GM18951 (cell line): ENCODE measurements around the gene PCSK7.
"Not testable (repeated sequence)": the region's sequence is repeated elsewhere in the genome, so short reads cannot be mapped to it uniquely, and the experiment has no call there.

Experiments
- POLR2A ChIP-seq: IDR thresholded peaks from 4 replicates; pipeline ENCODE4 v1.6.1; 2011; ENCODE audit warnings: mild to moderate bottlenecking; ENCODE audit not compliant: insufficient read length, insufficient read depth; ENCODE audit errors: extremely low read depth
- in situ Hi-C: fragments of 300-500 bp; cut with MboI; formaldehyde crosslinking; loops from one replicate; pipeline ENCODE4 v1.12.0; 2022; ENCODE audit warnings: low sequenced_read_pairs, mixed read lengths, inconsistent platforms; ENCODE audit not compliant: unreplicated experiment

Gene PCSK7, protein sequence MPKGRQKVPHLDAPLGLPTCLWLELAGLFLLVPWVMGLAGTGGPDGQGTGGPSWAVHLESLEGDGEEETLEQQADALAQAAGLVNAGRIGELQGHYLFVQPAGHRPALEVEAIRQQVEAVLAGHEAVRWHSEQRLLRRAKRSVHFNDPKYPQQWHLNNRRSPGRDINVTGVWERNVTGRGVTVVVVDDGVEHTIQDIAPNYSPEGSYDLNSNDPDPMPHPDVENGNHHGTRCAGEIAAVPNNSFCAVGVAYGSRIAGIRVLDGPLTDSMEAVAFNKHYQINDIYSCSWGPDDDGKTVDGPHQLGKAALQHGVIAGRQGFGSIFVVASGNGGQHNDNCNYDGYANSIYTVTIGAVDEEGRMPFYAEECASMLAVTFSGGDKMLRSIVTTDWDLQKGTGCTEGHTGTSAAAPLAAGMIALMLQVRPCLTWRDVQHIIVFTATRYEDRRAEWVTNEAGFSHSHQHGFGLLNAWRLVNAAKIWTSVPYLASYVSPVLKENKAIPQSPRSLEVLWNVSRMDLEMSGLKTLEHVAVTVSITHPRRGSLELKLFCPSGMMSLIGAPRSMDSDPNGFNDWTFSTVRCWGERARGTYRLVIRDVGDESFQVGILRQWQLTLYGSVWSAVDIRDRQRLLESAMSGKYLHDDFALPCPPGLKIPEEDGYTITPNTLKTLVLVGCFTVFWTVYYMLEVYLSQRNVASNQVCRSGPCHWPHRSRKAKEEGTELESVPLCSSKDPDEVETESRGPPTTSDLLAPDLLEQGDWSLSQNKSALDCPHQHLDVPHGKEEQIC

DNA sequence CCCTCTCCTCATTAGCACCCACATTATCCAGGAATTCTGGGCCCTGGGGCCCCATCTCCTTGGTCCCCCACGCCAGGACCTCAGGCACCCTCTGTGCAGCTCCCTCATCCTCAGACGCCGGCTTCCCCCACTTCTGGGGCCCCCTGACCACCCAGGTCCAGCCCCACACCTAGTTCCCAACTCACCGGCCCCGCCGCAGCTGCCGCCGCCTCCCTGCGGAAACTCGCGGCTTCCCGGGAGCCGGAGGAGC is at the start of gene PCSK7:
PCSK7 (minus strand) TSS at position 232 of the 250 bp plus-strand sequence. CDS start 2,229 bp downstream, outside the sequence.
- in situ Hi-C loops, result no loop called here
- TF ChIP-seq POLR2A, result no peak

DNA sequence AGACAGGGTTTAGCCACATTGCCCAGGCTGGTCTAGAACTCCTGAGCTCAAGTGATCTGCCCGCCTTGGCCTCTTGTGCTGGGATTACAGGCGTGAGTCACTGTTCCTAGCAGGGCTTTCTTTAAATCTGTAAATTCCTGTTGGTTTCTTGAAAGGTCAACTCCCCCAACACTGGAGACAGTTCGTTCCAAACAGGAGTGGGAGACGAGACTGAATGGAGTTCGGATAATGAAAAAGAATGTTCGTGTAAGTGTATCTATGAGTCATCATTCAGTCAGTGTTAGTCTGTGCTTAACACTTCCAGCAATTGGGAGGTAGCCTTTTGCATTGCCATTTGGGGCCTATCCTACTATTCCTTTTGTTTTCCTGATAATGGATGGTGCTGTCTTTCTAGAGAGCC is 49.3 kb upstream of the PCSK7 start:
- no peak for TF ChIP-seq POLR2A
- in situ Hi-C loops, result no loop called here

DNA sequence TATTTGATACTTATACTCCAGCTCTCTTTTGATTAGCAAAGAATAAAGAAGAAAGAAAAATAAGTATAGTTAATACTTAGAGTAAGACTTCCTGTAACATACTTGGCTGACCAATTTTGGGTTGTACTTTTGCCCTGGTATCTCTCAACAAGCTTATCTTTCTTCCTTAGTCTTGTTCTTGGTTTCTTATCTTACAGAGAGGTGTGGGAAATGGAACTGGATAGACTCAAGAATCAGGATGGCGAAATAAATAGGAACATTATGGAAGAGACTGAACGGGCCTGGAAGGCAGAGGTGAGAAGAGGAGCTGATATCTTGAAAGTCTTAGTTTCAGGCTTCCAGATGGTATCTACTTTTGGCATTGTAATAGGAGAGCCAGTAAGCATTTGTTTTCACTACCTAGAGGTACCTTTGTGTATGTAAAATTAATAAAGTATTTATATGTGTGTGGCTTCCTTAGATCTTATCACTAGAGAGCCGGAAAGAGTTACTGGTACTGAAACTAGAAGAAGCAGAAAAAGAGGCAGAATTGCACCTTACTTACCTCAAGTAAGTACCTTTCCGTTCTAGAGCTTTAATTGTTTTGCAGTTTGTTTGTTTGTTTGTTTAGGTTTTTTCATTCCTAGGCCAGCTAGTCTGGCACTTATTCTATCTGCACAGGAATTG is 48.0 kb upstream of the PCSK7 start:
- TF ChIP-seq POLR2A, result no peak
- in situ Hi-C loops, result no loop called here

DNA sequence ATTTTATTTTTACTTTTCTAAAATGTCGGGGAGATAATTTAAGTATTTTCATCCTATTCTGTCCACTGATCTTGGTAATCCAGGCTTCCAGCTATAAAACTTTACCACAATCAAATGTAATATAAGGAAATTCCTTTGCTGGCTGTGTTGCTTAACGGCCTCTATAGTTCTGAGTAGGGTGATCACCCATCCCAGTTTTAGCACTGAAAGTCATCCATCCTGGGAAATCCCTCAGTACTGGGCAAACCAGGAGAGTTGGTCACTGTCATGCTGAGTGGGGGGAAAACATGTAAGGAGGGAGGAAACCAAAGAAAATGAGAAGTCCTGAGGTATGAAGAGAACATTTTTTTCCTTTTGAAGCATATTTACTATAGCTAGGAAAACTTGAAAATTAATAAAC is 46.5 kb upstream of the PCSK7 start:
- in situ Hi-C loops, result no loop called here
- TF ChIP-seq POLR2A, result no peak

DNA sequence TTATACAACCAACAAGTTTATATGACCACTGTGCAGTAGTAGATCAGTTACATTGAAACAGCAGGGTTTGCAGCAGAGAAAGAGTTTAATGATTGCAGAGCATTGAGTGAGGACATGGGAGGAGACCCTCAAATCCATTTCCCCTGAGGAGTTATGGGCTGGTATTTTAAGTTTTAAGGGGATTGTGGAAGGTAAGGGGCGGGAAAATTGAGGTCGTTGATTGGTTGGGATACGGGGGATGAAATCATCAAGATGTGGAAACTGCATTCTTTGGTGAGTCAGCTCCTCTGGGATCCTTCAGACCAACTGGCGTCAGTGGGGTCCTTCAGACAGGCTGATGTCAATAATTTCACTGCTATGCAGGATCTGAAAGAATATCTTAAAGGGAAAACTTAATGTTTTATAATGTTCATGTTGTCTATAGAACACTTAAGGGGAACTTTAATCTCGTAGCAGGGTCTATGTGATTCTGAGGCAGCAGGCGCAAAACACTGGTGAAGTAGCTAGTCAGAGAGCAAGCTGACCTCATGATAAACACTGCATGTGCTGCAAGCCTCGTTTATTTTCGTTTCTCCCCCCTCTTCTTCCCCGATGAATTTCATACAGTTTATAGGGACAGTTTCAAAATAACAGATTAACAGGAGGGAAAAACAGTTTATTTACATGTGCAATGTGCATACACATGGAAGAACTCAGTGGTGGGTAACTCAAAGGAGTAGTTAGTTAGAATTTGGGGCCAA is 41.8 kb upstream of the PCSK7 start:
- in situ Hi-C loops, result no loop called here
- TF ChIP-seq POLR2A, result no peak

DNA sequence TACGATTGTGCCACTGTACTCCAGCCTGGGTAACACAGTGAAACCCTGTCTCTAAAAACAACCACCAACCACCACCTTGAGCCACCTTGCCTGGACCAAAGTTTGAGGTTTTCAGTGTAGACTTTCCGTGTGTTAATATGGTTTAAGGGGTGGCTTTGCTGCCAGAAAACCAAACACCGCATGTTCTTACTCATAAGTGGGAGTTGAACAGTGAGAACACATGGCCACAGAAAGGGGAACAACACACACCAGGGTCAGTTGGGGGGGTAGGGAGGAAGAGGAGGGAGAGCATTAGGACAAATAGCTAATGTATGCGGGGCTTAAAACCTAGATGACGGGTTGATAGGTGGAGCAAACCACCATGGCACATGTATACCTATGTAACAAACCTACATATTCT is 40.3 kb upstream of the PCSK7 start:
- in situ Hi-C loops, result not testable (repeated sequence)

DNA sequence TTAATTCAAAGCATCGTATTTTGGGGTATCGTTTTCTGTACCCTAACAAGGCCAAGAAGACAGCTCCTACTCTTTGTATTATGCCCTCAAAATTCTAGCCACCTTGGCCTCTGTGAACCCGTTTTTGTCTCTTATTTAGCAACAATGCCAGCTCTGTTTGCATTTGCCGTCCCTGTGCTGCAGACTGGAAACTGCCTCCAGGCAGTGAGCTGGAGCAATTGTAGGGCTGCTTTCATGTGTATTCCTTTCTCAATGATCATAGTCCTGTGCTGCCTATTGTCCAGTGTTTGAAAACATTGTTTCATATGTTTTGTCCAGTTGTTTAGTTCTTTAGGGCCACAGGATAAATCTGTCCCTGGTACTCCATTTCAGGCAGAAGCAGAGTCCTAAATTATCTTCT is 39.3 kb upstream of the PCSK7 start:
- in situ Hi-C loops, result no loop called here
- no peak for TF ChIP-seq POLR2A

DNA sequence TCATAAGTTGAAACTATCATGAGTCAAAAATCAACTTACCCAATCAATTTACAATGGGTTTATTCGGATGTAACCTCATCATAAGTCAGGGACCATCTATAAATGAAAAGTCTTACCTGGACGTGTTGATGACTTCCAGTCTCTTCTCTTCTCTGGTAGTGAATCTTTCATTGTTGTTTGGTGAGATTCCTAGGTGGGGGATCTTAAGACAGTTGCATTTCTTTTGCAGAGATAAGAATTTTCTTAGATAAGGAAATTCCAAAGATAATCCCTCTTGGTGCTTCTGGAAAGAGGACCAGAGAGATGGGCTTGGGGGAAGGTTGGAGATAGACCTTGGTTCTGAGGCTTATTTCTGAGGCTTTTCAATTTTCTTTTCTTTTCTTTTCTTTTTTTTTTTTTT is 38.0 kb upstream of the PCSK7 start:
- in situ Hi-C loops, result no loop called here
- no peak for TF ChIP-seq POLR2A

DNA sequence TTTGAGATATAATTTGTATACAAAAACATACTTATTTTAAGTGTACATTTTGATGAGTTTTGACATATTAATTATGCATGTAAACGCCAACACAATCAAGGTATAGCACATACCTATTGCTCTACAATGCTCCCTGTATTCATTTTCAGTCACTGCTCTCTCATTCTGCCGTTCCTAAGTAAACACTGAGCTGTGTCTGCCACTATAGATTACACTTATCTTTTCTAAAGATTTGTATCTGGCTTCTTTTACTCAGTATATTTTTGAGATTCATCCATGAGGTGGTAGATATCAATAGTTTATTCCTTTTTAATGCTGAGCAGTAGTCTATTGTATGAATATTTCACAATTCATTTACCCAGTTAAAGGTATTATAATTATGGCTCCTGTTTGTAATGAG is 33.9 kb upstream of the PCSK7 start:
- in situ Hi-C loops, result no loop called here
- TF ChIP-seq POLR2A, result no peak

DNA sequence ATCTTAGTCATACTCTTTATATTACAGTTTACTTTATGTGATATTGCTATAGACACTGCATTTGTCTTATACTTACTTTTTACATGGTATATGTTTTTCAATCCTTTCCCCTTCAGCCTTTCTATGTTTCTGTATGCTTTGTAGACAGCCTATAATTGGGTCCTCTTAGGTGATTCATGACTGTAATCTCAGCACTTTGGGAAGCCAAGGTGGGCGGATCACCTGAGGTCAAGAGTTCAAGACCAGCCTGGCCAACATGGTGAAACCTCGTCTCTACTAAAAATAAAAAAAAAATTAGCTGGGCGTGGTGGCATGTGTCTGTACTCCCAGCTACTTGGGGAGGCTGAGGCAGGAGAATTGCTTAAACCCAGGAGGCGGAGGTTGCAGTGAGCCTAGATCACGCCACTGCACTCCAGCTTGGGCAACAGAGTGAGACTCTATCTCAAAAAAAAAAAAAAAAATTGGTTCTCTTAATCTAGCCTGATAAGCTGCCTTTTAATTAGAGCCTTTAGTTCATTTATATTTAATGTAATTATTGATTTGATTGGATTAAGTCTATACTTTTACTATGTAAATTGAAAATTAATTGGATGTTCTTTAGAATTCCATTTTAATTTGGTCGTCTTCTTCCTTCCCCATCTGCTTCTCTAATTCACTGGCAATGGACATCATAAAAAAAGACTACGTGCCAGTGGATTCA is 32.9 kb upstream of the PCSK7 start:
- in situ Hi-C loops, result not testable (repeated sequence)

DNA sequence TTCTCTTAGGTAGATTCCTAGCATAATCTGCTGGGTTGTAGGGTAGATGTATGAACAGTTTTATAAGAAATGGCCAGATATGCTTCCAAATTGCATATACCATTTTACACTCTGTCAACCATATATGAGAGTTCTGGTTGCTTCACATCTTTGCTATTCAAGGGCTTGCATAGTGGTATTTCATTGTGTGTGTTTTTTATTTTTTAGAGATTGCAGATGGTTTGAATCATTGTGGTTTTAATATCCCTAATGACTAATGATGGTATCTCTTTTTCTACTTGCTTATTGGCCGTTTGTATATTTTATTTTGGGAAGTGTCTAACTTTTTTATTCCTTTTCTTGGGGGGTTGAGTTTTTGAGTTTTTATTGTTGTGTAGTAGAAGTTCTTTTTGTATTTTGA is 27.5 kb upstream of the PCSK7 start:
- no peak for TF ChIP-seq POLR2A
- in situ Hi-C loops, result no loop called here

DNA sequence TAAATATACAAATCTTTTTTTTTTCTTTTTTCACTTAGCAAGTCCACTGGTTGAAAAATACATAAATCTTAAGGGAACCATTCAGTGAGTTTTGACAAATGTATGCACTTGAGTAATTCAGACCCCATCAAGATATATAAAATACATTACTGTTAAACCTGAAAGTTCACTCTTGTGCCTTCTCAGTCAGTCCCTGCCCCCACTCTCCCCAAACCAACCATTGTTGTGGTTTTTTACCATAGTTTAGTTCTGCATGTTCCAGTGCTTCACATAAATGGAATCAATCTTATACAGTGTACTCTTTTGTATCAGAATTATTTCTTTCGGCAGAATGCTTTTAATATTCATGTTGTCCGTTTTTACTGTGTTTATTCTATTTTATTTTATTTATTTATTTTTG is 26.7 kb upstream of the PCSK7 start:
- no peak for TF ChIP-seq POLR2A
- in situ Hi-C loops, result no loop called here

DNA sequence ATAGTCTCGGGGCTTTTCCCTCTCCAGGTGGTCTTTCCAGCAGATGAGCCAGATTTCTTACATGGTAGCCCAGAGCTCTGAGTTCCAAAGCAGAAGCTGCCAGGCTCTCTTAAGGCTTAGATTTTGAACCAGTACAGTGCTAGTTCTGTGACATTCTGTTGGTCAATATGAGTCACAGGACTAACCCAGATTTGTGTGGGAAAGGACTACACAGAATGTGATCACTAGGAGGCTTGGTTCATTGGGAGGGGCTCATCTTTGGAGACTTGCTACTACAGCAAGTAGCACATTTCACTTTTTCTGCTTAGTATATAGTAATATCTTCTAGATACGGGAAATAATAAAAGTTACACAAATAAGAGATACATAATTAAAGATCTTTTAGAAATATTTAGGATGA is 24.7 kb upstream of the PCSK7 start:
- TF ChIP-seq POLR2A, result no peak
- in situ Hi-C loops, result no loop called here
